IPS-20b (cell line): ENCODE measurements around the gene NINJ2.
A peak's percentile ranks its signal among the peaks of the same experiment; 100 is the strongest.

Experiments used
- H3K27ac ChIP-seq: one replicate; pipeline ENCODE4 v1.5.1; 2013; ENCODE audit warnings: low read length
- H3K27me3 ChIP-seq: 2 replicates; pipeline ENCODE4 v1.6.1; 2013; ENCODE audit warnings: mild to moderate bottlenecking, low read length, inconsistent platforms; ENCODE audit not compliant: insufficient read depth
- H3K36me3 ChIP-seq: 2 replicates; pipeline ENCODE4 v1.6.1; 2013; ENCODE audit warnings: low read depth, mild to moderate bottlenecking, inconsistent platforms, low read length, moderate library complexity; ENCODE audit not compliant: insufficient read depth
- H3K4me1 ChIP-seq: 2 replicates; pipeline ENCODE4 v1.6.1; 2013; ENCODE audit warnings: mild to moderate bottlenecking, control low read depth, inconsistent platforms, low read length, moderate library complexity; ENCODE audit not compliant: insufficient read depth
- H3K4me3 ChIP-seq: 2 replicates; pipeline ENCODE4 v1.5.1; 2013; ENCODE audit warnings: mild to moderate bottlenecking, low read length, inconsistent platforms
- H3K9ac ChIP-seq: 2 replicates; pipeline ENCODE4 v1.6.1; 2013; ENCODE audit warnings: low read depth, mild to moderate bottlenecking, inconsistent platforms, low read length, moderate library complexity
- H3K9me3 ChIP-seq: 2 replicates; pipeline ENCODE4 v1.6.1; 2013; ENCODE audit warnings: mild to moderate bottlenecking, low read depth, low read length, inconsistent platforms; ENCODE audit not compliant: insufficient read depth

NINJ2 gene

GRCh38 chr12:588646-589045, 74.6 kb downstream of the NINJ2 start:
- H3K27me3 ChIP-seq, result no peaks in the 10 kb centered on the region
- H3K4me3 ChIP-seq, result no peak overlapping the region
- H3K9ac ChIP-seq, result no peak overlapping the region
- no peak overlapping the region for H3K27ac ChIP-seq
- H3K9me3 ChIP-seq, result no peaks in the 10 kb centered on the region
- H3K4me1 ChIP-seq, result no peaks in the 10 kb centered on the region
- H3K36me3 ChIP-seq, result no peaks in the 10 kb centered on the region

GRCh38 chr12:588024-588322, 75.3 kb downstream of the NINJ2 start:
- Histone ChIP-seq H3K4me1 (no peaks in the 10 kb centered on the region), H3K27ac (no peak overlapping the region), H3K36me3 (no peaks in the 10 kb centered on the region), H3K9ac (no peak overlapping the region), H3K4me3 (no peak overlapping the region), H3K9me3 (no peaks in the 10 kb centered on the region), H3K27me3 (no peaks in the 10 kb centered on the region)

- H3K9ac ChIP-seq, result no peak overlapping the region
- H3K36me3 ChIP-seq, result no peaks in the 10 kb centered on the region
Measured at GRCh38 chr12:587132-588023, 75.9 kb downstream of the NINJ2 start.

GRCh38 chr12:586318-587071, 76.8 kb downstream of the NINJ2 start:
- Histone ChIP-seq H3K4me3 (no peak overlapping the region), H3K36me3 (no peaks in the 10 kb centered on the region), H3K4me1 (no peaks in the 10 kb centered on the region), H3K9ac (no peak overlapping the region), H3K27ac (no peak overlapping the region), H3K9me3 (no peaks in the 10 kb centered on the region), H3K27me3 (no peaks in the 10 kb centered on the region)

More at GRCh38 chr12:587132-588023, 75.9 kb downstream of the NINJ2 start:
- Histone ChIP-seq H3K9me3 (no peaks in the 10 kb centered on the region), H3K27me3 (no peaks in the 10 kb centered on the region), H3K27ac (no peak overlapping the region), H3K4me1 (no peaks in the 10 kb centered on the region), H3K4me3 (no peak overlapping the region)

- Histone ChIP-seq H3K4me1 (no peaks in the 10 kb centered on the region), H3K36me3 (no peaks in the 10 kb centered on the region), H3K4me3 (no peak overlapping the region), H3K9ac (no peak overlapping the region), H3K27me3 (no peaks in the 10 kb centered on the region), H3K9me3 (no peaks in the 10 kb centered on the region), H3K27ac (no peak overlapping the region)
Measured at GRCh38 chr12:585062-586061, 77.9 kb downstream of the NINJ2 start.

GRCh38 chr12:583251-583869, 79.9 kb downstream of the NINJ2 start:
- no peak overlapping the region for H3K27ac ChIP-seq
- H3K9me3 ChIP-seq, result no peaks in the 10 kb centered on the region
- no peak overlapping the region for H3K4me3 ChIP-seq
- H3K4me1 ChIP-seq, result 0 out of 2 replicates have a peak, but pooled peaks cover 5% of the 10 kb centered on the region
- H3K9ac ChIP-seq, result no peak overlapping the region
- no peaks in the 10 kb centered on the region for H3K27me3 ChIP-seq
- H3K36me3 ChIP-seq, result no peaks in the 10 kb centered on the region

- Histone ChIP-seq H3K4me3 (no peak overlapping the region), H3K4me1 (0 out of 2 replicates have a peak, but pooled peaks cover 5% of the 10 kb centered on the region), H3K9me3 (no peaks in the 10 kb centered on the region), H3K36me3 (no peaks in the 10 kb centered on the region), H3K27ac (no peak overlapping the region), H3K9ac (no peak overlapping the region), H3K27me3 (peaks cover 4% of the 10 kb centered on the region)
Measured at GRCh38 chr12:581746-582145, 81.5 kb downstream of the NINJ2 start.

GRCh38 chr12:581321-581720, 81.9 kb downstream of the NINJ2 start:
- Histone ChIP-seq H3K36me3 (no peaks in the 10 kb centered on the region), H3K9ac (no peak overlapping the region), H3K27ac (no peak overlapping the region), H3K27me3 (peaks cover 8% of the 10 kb centered on the region), H3K4me1 (0 out of 2 replicates have a peak, but pooled peaks cover 5% of the 10 kb centered on the region), H3K4me3 (no peak overlapping the region), H3K9me3 (no peaks in the 10 kb centered on the region)

- H3K27me3 ChIP-seq, result peaks cover 10% of the 10 kb centered on the region
- H3K27ac ChIP-seq, result no peak overlapping the region
- H3K4me3 ChIP-seq, result no peak overlapping the region
- no peaks in the 10 kb centered on the region for H3K9me3 ChIP-seq
- 0 out of 2 replicates have a peak, but pooled peaks cover 5% of the 10 kb centered on the region for H3K4me1 ChIP-seq
- no peak overlapping the region for H3K9ac ChIP-seq
- no peaks in the 10 kb centered on the region for H3K36me3 ChIP-seq
Measured at GRCh38 chr12:580813-581212, 82.4 kb downstream of the NINJ2 start.

GRCh38 chr12:579420-580110, 83.7 kb downstream of the NINJ2 start:
- peaks cover 17% of the 10 kb centered on the region for H3K27me3 ChIP-seq
- H3K27ac ChIP-seq, result no peak overlapping the region
- H3K4me1 ChIP-seq, result 0 out of 2 replicates have a peak, but pooled peaks cover 5% of the 10 kb centered on the region
- no peaks in the 10 kb centered on the region for H3K9me3 ChIP-seq
- no peaks in the 10 kb centered on the region for H3K36me3 ChIP-seq
- peak overlapping the region; percentile 34; the same call in 1 of the 2 replicates for H3K9ac ChIP-seq
- no peak overlapping the region for H3K4me3 ChIP-seq
